GM12891 (cell line): ENCODE measurements around the gene NDUFA6.

Source experiments
- DNase-seq: peaks from one replicate; pipeline ENCODE4 v3.0.0; 2011; ENCODE audit warnings: low spot score; ENCODE audit not compliant: insufficient read length
- FAIRE-seq: peaks from 2 replicates; lab custom pipeline; 2011; peaks lifted over from hg19 to GRCh38; lab: Jason Lieb, UNC
- PAX5 ChIP-seq: IDR thresholded peaks from 2 replicates; pipeline ENCODE4 v1.6.1; 2011; ENCODE audit warnings: low read length, moderate library complexity, mild to moderate bottlenecking; ENCODE audit not compliant: insufficient read depth, severe bottlenecking
- POLR2A ChIP-seq: IDR thresholded peaks from 2 replicates; pipeline ENCODE4 v1.6.1; 2011; ENCODE audit warnings: low read depth, low read length, control low read depth
- POLR2AphosphoS5 ChIP-seq: IDR thresholded peaks from 2 replicates; pipeline ENCODE4 v1.6.1; 2011; ENCODE audit warnings: low read depth, low read length, control low read depth
- POU2F2 ChIP-seq: IDR thresholded peaks from 2 replicates; pipeline ENCODE4 v1.6.1; 2011; ENCODE audit warnings: low read depth, mild to moderate bottlenecking, control low read depth, low read length, moderate library complexity
- SPI1 ChIP-seq: IDR thresholded peaks from 2 replicates; pipeline ENCODE4 v1.6.1; 2011; ENCODE audit warnings: low read depth, low read length, control low read depth
- TAF1 ChIP-seq: IDR thresholded peaks from 2 replicates; pipeline ENCODE4 v1.6.1; 2011; ENCODE audit warnings: low read depth, low read length, control low read depth

The NDUFA6 gene

DNA sequence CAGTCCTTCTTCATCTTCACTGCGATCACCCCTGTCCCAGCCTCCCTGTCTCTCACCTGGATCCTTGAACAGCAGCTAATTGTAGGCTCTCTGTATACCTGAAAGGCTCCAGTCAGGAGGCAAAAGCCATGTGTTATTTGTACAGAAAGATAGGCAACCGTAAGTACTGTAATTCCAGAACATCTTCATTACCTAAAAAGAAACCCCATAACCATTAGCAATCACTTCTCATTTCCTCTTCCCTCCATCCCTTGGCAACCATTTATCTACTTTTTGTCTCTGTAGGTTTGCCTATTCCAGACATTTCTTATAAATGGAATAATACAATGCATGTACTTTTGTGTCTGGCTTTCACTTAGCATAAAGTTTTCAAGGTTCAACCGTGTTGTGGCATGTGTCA lies 37.8 kb downstream of the NDUFA6 start:
- TF ChIP-seq POLR2A (no peak), TAF1 (no peak), POLR2AphosphoS5 (no peak), SPI1 (peak; percentile 44; the same call in 1 of the 2 replicates)
- no peak for DNase-seq
- no peak for FAIRE-seq

DNA sequence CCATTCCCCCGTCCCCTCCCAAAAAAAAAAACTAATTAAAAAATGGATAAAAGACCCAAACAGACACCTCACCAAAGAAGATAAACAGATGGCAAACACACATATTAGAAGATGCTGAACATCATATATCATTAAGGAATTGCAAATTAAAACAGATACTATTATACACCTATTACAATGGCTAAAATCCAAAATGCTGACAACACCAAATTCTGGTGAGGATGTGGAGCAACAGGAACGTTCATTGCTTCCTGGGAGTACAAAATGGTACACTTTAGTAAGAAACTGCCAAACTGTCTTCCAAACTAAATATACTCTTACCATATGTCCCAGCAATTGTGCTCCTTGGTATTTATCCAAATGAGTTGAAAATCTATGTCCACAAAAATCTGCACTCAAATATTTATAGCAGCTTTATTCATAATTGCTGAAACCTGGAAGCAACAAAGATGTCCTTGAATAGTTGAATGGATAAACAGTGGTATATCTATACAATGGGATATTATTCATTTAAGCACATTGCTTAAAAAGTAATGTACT lies 39.9 kb downstream of the NDUFA6 start:
- FAIRE-seq (no peak), DNase-seq (no peak)
- TF ChIP-seq SPI1 (no peak), PAX5 (no peak), POLR2A (no peak), POU2F2 (no peak), TAF1 (no peak), POLR2AphosphoS5 (no peak)

DNA sequence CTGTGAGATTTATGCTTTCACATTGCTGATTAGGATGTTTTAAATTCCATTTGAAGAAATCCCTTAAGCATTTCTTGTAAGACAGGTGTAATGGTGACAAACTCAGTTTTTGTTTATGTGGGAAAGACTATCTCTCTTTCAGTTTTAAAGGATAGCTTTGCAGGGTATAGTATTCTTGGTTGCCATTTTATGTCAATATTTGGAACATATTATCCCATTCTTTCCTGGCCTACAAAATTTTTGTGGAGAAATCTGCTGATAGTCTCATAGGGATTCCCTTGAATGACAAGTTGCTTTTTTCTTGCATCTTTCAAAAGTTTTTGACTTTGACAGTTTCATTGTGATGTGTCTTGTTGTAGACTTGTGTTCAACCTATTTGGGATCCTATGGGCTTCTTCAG lies 48.8 kb downstream of the NDUFA6 start:
- TF ChIP-seq PAX5 (no peak), TAF1 (no peak), POLR2A (no peak), POLR2AphosphoS5 (no peak), POU2F2 (no peak), SPI1 (no peak)
- FAIRE-seq = no peak

DNA sequence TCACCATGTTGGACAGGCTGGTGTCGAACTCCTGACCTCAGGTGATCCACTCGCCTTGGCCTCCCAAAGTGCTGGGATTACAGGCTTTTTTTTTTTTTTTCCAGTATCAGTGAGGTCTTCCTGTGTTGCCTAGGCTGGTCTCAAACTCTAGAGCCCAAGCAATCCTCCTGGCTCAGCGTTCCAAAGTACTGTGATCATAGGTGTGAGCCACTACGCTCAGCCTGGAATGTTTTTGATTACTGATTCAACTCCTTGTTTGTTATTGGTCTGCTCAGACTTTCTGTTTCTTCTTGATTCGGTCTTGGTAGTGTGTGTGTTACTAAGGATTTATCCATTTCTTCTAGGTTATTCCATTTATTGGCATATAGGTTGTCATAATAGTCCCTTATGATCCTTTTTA lies 51.3 kb downstream of the NDUFA6 start:
- FAIRE-seq (no peak), DNase-seq (no peak)
- TF ChIP-seq POLR2A (no peak), POU2F2 (no peak), TAF1 (no peak), POLR2AphosphoS5 (no peak), PAX5 (no peak), SPI1 (no peak)

More for the DNA sequence above, 48.8 kb downstream of the NDUFA6 start:
- DNase-seq = no peak
